Right lobe of liver (tissue), 4 donors: ENCODE measurements around the gene MAGEB6.

Experiments
- POLR2A ChIP-seq: fragments of 450-650 bp; IDR thresholded peaks from one replicate; pipeline ENCODE4 v1.6.1; 2017; ENCODE audit warnings: antibody characterized with exemption, mild to moderate bottlenecking
- TF ChIP-seq, protein P1 (sequence below), 4 donors: fragments of 200-600 bp in 3 of 4; fragments of 450-650 bp in 1 of 4; IDR thresholded peaks; one replicate each; pipeline versions ENCODE4 v1.5.1 to v1.8.0; 2016 to 2022; ENCODE audit warnings: antibody characterized with exemption in 4 of 4, mild to moderate bottlenecking in 2 of 4
- donor health status: DM: no; HTN: no; CAD: no.
- donor health status: DM: no; HTN: no; CAD: no.
- donor health status: DM: no; HTN: yes; CAD: no.

GRCh38 chrX:26146024-26146423 lies 46.2 kb upstream of the MAGEB6 start:
- TF ChIP-seq, protein P1, sequence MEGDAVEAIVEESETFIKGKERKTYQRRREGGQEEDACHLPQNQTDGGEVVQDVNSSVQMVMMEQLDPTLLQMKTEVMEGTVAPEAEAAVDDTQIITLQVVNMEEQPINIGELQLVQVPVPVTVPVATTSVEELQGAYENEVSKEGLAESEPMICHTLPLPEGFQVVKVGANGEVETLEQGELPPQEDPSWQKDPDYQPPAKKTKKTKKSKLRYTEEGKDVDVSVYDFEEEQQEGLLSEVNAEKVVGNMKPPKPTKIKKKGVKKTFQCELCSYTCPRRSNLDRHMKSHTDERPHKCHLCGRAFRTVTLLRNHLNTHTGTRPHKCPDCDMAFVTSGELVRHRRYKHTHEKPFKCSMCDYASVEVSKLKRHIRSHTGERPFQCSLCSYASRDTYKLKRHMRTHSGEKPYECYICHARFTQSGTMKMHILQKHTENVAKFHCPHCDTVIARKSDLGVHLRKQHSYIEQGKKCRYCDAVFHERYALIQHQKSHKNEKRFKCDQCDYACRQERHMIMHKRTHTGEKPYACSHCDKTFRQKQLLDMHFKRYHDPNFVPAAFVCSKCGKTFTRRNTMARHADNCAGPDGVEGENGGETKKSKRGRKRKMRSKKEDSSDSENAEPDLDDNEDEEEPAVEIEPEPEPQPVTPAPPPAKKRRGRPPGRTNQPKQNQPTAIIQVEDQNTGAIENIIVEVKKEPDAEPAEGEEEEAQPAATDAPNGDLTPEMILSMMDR (IDR thresholded peaks at IDR 0.05) = no peak
- TF ChIP-seq POLR2A = no peak
